Adrenal gland (tissue), 5 donors: Measurements from ENCODE around the gene EML1.

Experiments used
- POLR2A ChIP-seq, 2 donors: fragments of 450-650 bp; IDR thresholded peaks; one replicate each; pipeline ENCODE4 v1.6.1; 2017; ENCODE audit warnings: antibody characterized with exemption in 2 of 2, mild to moderate bottlenecking in 2 of 2, moderate library complexity in 1 of 2
- TF ChIP-seq, protein P1 (sequence below), 6 experiments: fragments of 450-650 bp in 4 of 6; fragments of 200-600 bp in 2 of 6; sonication (generic) in 1 of 6; IDR thresholded peaks; 1 replicate in 5 of 6; 2 replicates in 1 of 6; pipeline versions ENCODE4 v1.5.1 to v1.8.0; 2016 to 2021; ENCODE audit warnings: antibody characterized with exemption in 6 of 6, mild to moderate bottlenecking in 2 of 6, moderate library complexity in 1 of 6
- donor health status: DM: no; HTN: no; CAD: no.

DNA sequence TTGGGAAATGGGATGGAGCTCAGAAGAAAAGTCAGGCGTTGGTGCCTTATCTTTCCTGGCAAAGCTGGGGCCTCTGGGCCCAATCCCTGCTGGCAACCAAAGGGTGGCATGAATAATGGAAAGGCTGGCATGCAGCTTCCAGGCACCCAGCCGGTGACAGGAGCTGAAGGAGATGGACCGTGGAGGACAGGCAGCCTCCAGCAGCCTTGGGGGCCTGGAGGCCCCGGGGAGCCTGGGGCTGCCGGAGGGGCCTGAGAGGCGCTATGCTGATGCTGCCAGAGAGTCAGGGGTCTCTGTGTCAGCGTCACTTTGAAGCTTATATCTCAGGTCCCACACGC, 38.2 kb upstream of the EML1 start:
- TF ChIP-seq, protein P1, sequence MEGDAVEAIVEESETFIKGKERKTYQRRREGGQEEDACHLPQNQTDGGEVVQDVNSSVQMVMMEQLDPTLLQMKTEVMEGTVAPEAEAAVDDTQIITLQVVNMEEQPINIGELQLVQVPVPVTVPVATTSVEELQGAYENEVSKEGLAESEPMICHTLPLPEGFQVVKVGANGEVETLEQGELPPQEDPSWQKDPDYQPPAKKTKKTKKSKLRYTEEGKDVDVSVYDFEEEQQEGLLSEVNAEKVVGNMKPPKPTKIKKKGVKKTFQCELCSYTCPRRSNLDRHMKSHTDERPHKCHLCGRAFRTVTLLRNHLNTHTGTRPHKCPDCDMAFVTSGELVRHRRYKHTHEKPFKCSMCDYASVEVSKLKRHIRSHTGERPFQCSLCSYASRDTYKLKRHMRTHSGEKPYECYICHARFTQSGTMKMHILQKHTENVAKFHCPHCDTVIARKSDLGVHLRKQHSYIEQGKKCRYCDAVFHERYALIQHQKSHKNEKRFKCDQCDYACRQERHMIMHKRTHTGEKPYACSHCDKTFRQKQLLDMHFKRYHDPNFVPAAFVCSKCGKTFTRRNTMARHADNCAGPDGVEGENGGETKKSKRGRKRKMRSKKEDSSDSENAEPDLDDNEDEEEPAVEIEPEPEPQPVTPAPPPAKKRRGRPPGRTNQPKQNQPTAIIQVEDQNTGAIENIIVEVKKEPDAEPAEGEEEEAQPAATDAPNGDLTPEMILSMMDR (IDR thresholded peaks at IDR 0.05): no peak
- no peak for TF ChIP-seq POLR2A (IDR thresholded peaks at IDR 0.05)
